WTC11 (cell line): ENCODE measurements around the gene CDK5R2. TPM values are rescaled to one million over a fixed set of nuclear protein-coding genes. Genes with fewer than 3 reads are reported as not detected.

Experiments
- ATAC-seq: fragments of 200-7000 bp; cut with Tn5 transposase; 2 replicates; pipeline ENCODE4 v1.10.0; 2021; ENCODE audit warnings: mild to moderate bottlenecking, moderate library complexity
- CTCF ChIA-PET: fragments of 300-600 bp; sonication (Branson Sonifier 250); formaldehyde crosslinking; loops from one replicate; lab custom pipeline; 2021; ENCODE audit warnings: antibody characterized with exemption; lab: Charles Lee
- POLR2A ChIA-PET: fragments of 350-600 bp; sonication (Branson Sonifier 250); formaldehyde crosslinking; loops from one replicate; lab custom pipeline; 2021; ENCODE audit warnings: antibody characterized with exemption; lab: Charles Lee
- DNase-seq: peaks from one replicate; pipeline ENCODE4 v3.0.0; 2021; ENCODE audit warnings: low spot score
- H3K27ac Mint-ChIP-seq: 2 replicates; pipeline ENCODE4 v1.8.0; 2021; ENCODE audit warnings: mixed read lengths
- H3K27me3 Mint-ChIP-seq: 2 replicates; pipeline ENCODE4 v1.8.0; 2021; ENCODE audit warnings: low read depth, mild to moderate bottlenecking, moderate library complexity, mixed read lengths
- H3K36me3 Mint-ChIP-seq: 2 replicates; pipeline ENCODE4 v1.8.0; 2021; ENCODE audit warnings: mixed read lengths
- H3K4me1 Mint-ChIP-seq: 2 replicates; pipeline ENCODE4 v1.8.0; 2022; ENCODE audit warnings: mixed read lengths
- H3K4me3 Mint-ChIP-seq: 2 replicates; pipeline ENCODE4 v1.8.0; 2021; ENCODE audit warnings: mild to moderate bottlenecking, moderate library complexity, mixed read lengths
- H3K9me3 Mint-ChIP-seq: 2 replicates; pipeline ENCODE4 v1.8.0; 2021; ENCODE audit warnings: mixed read lengths
- ATF2 ChIP-seq: sonication (generic); formaldehyde crosslinking; IDR thresholded peaks from 2 replicates; pipeline ENCODE4 v1.8.1; 2022; ENCODE audit warnings: low read depth, missing genetic modification reagents, borderline replicate concordance
- ETV6 ChIP-seq: sonication (generic); formaldehyde crosslinking; IDR thresholded peaks from 2 replicates; pipeline ENCODE4 v1.8.1; 2022; ENCODE audit warnings: mild to moderate bottlenecking, missing genetic modification reagents
- FOXP4 ChIP-seq: sonication (generic); formaldehyde crosslinking; IDR thresholded peaks from 2 replicates; pipeline ENCODE4 v1.8.0; 2022; ENCODE audit warnings: mild to moderate bottlenecking, missing genetic modification reagents
- IRF2 ChIP-seq: sonication (generic); formaldehyde crosslinking; IDR thresholded peaks from 2 replicates; pipeline ENCODE4 v1.8.0; 2022; ENCODE audit warnings: low read depth, missing genetic modification reagents, borderline replicate concordance
- PRDM15 ChIP-seq: sonication (generic); formaldehyde crosslinking; IDR thresholded peaks from 2 replicates; pipeline ENCODE4 v1.8.0; 2022; ENCODE audit warnings: missing genetic modification reagents
- RELA ChIP-seq: sonication (generic); formaldehyde crosslinking; IDR thresholded peaks from 2 replicates; pipeline ENCODE4 v1.8.1; 2022; ENCODE audit warnings: missing genetic modification reagents, mild to moderate bottlenecking, borderline replicate concordance
- TCF7 ChIP-seq: sonication (generic); formaldehyde crosslinking; IDR thresholded peaks from 2 replicates; pipeline ENCODE4 v1.8.0; 2022; ENCODE audit warnings: mild to moderate bottlenecking, low read depth, missing genetic modification reagents, moderate library complexity
- TEAD1 ChIP-seq: sonication (generic); formaldehyde crosslinking; IDR thresholded peaks from 2 replicates; pipeline ENCODE4 v1.8.0; 2022; ENCODE audit warnings: mild to moderate bottlenecking, missing genetic modification reagents
- TP53 ChIP-seq: sonication (generic); formaldehyde crosslinking; IDR thresholded peaks from 2 replicates; pipeline ENCODE4 v1.8.1; 2023; ENCODE audit warnings: mild to moderate bottlenecking, missing genetic modification reagents
- ZBTB43 ChIP-seq: sonication (generic); formaldehyde crosslinking; IDR thresholded peaks from 2 replicates; pipeline ENCODE4 v1.8.1; 2023; ENCODE audit warnings: mild to moderate bottlenecking, missing genetic modification reagents
- ZNF317 ChIP-seq: sonication (generic); formaldehyde crosslinking; IDR thresholded peaks from 2 replicates; pipeline ENCODE4 v1.8.1; 2023; ENCODE audit warnings: low read depth, mild to moderate bottlenecking, moderate library complexity, missing genetic modification reagents, borderline replicate concordance
- ZNF396 ChIP-seq: fragments of 250-450 bp; sonication (Bioruptor Pico); IDR thresholded peaks from 2 replicates; pipeline ENCODE4 v1.8.0; 2021; ENCODE audit warnings: mild to moderate bottlenecking, moderate library complexity, borderline replicate concordance
- ZNF532 ChIP-seq: fragments of 250-450 bp; sonication (Bioruptor Pico); IDR thresholded peaks from 2 replicates; pipeline ENCODE4 v1.9.0; 2021; ENCODE audit warnings: mild to moderate bottlenecking, borderline replicate concordance
- total RNA-seq: library from RNA; stranded (reverse); gene quantifications from 3 replicates; pipeline ENCODE4 v1.2.3, GENCODE V29; 2021
- TF ChIP-seq, protein P1 (sequence below): fragments of 250-450 bp; sonication (Bioruptor Pico); IDR thresholded peaks from 2 replicates; pipeline ENCODE4 v1.8.0; 2021; ENCODE audit warnings: mild to moderate bottlenecking
- TF ChIP-seq, protein P2 (sequence below): sonication (generic); formaldehyde crosslinking; IDR thresholded peaks from 2 replicates; pipeline ENCODE4 v1.8.0; 2023; ENCODE audit warnings: missing genetic modification reagents, mild to moderate bottlenecking, borderline replicate concordance
- TF ChIP-seq, protein P3 (sequence below): sonication (generic); formaldehyde crosslinking; IDR thresholded peaks from 2 replicates; pipeline ENCODE4 v1.8.1; 2022; ENCODE audit warnings: mild to moderate bottlenecking, missing genetic modification reagents, moderate library complexity, borderline replicate concordance

The CDK5R2 gene
- total RNA-seq, 1 experiment from 2014 or later = 0.26 TPM

- ChIA-PET POLR2A (no interaction called here), CTCF (interaction anchor here (0.6 to 10.6 kb wide), 4 partner anchors 12 to 43 kb away, joined by 3 to 158 read pairs (median 5); partner anchors contain the start of genes CFAP65 and FEV)
- H3K4me1 Mint-ChIP-seq = peaks cover 28% of the 10 kb centered on the region
- ATAC-seq (no peak), DNase-seq (no peak)
- H3K27ac Mint-ChIP-seq = no peak overlapping the region
- peaks cover 100% of the 10 kb centered on the region for H3K27me3 Mint-ChIP-seq
- H3K9me3 Mint-ChIP-seq = no peaks in the 10 kb centered on the region
- H3K36me3 Mint-ChIP-seq = no peaks in the 10 kb centered on the region
- H3K4me3 Mint-ChIP-seq = no peak overlapping the region
- TF ChIP-seq TCF7 (no peak), TP53 (no peak), ETV6 (CRISPR knock-in tag) (no peak), IRF2 (no peak), ZNF317 (CRISPR knock-in tag) (no peak), ZNF396 (no peak), FOXP4 (CRISPR knock-in tag) (no peak), TEAD1 (CRISPR knock-in tag) (no peak), PRDM15 (CRISPR knock-in tag) (no peak), ZNF532 (no peak), ATF2 (no peak), ZBTB43 (CRISPR knock-in tag) (no peak), RELA (CRISPR knock-in tag) (no peak)
- TF ChIP-seq, protein P1, sequence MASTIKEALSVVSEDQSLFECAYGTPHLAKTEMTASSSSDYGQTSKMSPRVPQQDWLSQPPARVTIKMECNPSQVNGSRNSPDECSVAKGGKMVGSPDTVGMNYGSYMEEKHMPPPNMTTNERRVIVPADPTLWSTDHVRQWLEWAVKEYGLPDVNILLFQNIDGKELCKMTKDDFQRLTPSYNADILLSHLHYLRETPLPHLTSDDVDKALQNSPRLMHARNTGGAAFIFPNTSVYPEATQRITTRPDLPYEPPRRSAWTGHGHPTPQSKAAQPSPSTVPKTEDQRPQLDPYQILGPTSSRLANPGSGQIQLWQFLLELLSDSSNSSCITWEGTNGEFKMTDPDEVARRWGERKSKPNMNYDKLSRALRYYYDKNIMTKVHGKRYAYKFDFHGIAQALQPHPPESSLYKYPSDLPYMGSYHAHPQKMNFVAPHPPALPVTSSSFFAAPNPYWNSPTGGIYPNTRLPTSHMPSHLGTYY (CRISPR knock-in tag) = no peak
- TF ChIP-seq, protein P2, sequence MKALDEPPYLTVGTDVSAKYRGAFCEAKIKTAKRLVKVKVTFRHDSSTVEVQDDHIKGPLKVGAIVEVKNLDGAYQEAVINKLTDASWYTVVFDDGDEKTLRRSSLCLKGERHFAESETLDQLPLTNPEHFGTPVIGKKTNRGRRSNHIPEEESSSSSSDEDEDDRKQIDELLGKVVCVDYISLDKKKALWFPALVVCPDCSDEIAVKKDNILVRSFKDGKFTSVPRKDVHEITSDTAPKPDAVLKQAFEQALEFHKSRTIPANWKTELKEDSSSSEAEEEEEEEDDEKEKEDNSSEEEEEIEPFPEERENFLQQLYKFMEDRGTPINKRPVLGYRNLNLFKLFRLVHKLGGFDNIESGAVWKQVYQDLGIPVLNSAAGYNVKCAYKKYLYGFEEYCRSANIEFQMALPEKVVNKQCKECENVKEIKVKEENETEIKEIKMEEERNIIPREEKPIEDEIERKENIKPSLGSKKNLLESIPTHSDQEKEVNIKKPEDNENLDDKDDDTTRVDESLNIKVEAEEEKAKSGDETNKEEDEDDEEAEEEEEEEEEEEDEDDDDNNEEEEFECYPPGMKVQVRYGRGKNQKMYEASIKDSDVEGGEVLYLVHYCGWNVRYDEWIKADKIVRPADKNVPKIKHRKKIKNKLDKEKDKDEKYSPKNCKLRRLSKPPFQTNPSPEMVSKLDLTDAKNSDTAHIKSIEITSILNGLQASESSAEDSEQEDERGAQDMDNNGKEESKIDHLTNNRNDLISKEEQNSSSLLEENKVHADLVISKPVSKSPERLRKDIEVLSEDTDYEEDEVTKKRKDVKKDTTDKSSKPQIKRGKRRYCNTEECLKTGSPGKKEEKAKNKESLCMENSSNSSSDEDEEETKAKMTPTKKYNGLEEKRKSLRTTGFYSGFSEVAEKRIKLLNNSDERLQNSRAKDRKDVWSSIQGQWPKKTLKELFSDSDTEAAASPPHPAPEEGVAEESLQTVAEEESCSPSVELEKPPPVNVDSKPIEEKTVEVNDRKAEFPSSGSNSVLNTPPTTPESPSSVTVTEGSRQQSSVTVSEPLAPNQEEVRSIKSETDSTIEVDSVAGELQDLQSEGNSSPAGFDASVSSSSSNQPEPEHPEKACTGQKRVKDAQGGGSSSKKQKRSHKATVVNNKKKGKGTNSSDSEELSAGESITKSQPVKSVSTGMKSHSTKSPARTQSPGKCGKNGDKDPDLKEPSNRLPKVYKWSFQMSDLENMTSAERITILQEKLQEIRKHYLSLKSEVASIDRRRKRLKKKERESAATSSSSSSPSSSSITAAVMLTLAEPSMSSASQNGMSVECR (CRISPR knock-in tag) = no peak
- TF ChIP-seq, protein P3, sequence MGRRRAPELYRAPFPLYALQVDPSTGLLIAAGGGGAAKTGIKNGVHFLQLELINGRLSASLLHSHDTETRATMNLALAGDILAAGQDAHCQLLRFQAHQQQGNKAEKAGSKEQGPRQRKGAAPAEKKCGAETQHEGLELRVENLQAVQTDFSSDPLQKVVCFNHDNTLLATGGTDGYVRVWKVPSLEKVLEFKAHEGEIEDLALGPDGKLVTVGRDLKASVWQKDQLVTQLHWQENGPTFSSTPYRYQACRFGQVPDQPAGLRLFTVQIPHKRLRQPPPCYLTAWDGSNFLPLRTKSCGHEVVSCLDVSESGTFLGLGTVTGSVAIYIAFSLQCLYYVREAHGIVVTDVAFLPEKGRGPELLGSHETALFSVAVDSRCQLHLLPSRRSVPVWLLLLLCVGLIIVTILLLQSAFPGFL (CRISPR knock-in tag) = no peak
Measured at GRCh38 chr2:218998414-218999002, 39.0 kb downstream of the CDK5R2 start.
